Transverse colon (tissue), 4 donors: ENCODE results near the gene CCDC107.

Experiments used
- CTCF ChIP-seq, 5 experiments: fragments of 200-600 bp in 3 of 5; fragments of 450-650 bp in 2 of 5; sonication (generic) in 3 of 5; IDR thresholded peaks; 1 replicate in 2 of 5; 2 replicates in 3 of 5; pipeline ENCODE4 v1.5.1; 2016 to 2017; ENCODE audit warnings: antibody characterized with exemption in 5 of 5, inconsistent platforms in 3 of 5, mild to moderate bottlenecking in 2 of 5, moderate library complexity in 1 of 5
- EP300 ChIP-seq: sonication (generic); formaldehyde crosslinking; IDR thresholded peaks from one replicate; pipeline ENCODE4 v1.6.1; 2017; ENCODE audit warnings: antibody characterized with exemption, low read depth
- POLR2AphosphoS5 ChIP-seq, 3 donors: sonication (generic); formaldehyde crosslinking; IDR thresholded peaks; one replicate each; pipeline ENCODE4 v1.6.1; 2016; ENCODE audit warnings: antibody characterized with exemption in 3 of 3

- no peak for TF ChIP-seq CTCF (IDR thresholded peaks at IDR 0.05)
- TF ChIP-seq POLR2AphosphoS5 (IDR thresholded peaks at IDR 0.05), result no peak
- TF ChIP-seq EP300, result no peak
Measured at GRCh38 chr9:35705372-35705771, 47.3 kb downstream of the CCDC107 start.
